Measurements from ENCODE around the gene FHAD1. TPM values are rescaled to one million over a fixed set of nuclear protein-coding genes. Genes with fewer than 3 reads are reported as not detected.

Gene FHAD1
- total and polyA plus RNA-seq, 9 of the 15 experiments (the other 6 are each of a cell fraction or from before 2014, with no cell fraction given) = 0.32 to 2.1 (median 1.5) TPM; not detected in 1

DNA sequence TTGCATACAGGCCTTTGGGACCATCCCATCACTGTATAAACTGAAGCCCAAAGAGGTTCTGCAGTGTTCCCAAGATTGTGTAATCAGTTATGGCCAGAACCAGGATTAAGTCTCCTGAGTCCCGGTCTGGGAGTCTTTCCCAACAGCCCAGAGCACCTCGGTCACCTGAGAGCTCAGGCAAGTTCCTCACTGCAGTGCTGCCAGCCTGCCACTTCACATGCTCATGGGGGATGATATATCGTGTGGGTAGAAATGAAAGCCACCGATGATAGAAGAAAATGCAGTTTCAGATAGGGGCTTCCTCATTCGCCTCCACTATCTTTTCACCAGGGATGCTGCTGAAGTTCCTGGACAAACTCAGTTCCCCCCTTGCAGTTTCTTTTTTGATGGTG lies 30.4 kb downstream of the FHAD1 start:
- Histone ChIP-seq H4K20me1 (replicated peaks; ENCODE audit: control insufficient read depth, insufficient read depth, low read length) (no peaks in the 10 kb centered on the region), H3K9ac (ENCODE audit: insufficient read depth in 1 of 2, low read depth in 2 of 2, low read length in 2 of 2) (no peak overlapping the region), H3K27ac (ENCODE audit: extremely low read depth, low read depth, low read length) (no peak overlapping the region), H3K4me3 (no peak overlapping the region), H3K27me3 (ENCODE audit: control insufficient read depth in 2 of 2, insufficient read depth in 2 of 2, low read length in 2 of 2) (peaks cover 29 to 49% of the 10 kb centered on the region in 2 experiments), H3K4me1 (replicated peaks in 1 of 2; ENCODE audit: control insufficient read depth in 2 of 2, insufficient read depth in 2 of 2, low read length in 2 of 2) (peaks cover 0 to under 1% of the 10 kb centered on the region in 2 experiments; a peak in 3 of 5 replicates), H3K9me1 (ENCODE audit: control insufficient read depth, insufficient read depth, low read length) (no peaks in the 10 kb centered on the region), H3K4me2 (ENCODE audit: insufficient read depth, low read length) (no peak overlapping the region), H2AFZ (ENCODE audit: low read depth, low read length) (no peak overlapping the region), H3K79me2 (ENCODE audit: control insufficient read depth, insufficient read depth, low read length) (no peaks in the 10 kb centered on the region), H3K36me3 (ENCODE audit: control insufficient read depth, insufficient read depth, low read length) (no peaks in the 10 kb centered on the region), H3K9me3 (replicated peaks; ENCODE audit: control insufficient read depth, insufficient read depth, low read depth, low read length) (no peaks in the 10 kb centered on the region)
- peak; percentile 5; the same call in 1 of the 2 replicates for TF ChIP-seq SPI1 (IDR thresholded peaks at IDR 0.05; ENCODE audit: borderline replicate concordance, low read depth, low read length)
- no peak for TF ChIP-seq MBD2 (IDR thresholded peaks at IDR 0.05; ENCODE audit: borderline replicate concordance, low read depth)
- TF ChIP-seq CEBPB (tag; IDR thresholded peaks at IDR 0.05) = peak; percentile 50
- intact Hi-C loops (cut with micrococcal nuclease) (no loop called here), in situ Hi-C loops (cut with MboI) (loop anchor here (10.0 kb wide), 1 partner anchor 153 kb away; no protein-coding TSS in a partner anchor)
- DNase-seq (ENCODE audit: extremely low read depth in 1 of 4, low spot score in 3 of 4) = no peak
- BruUV-seq (replicated peaks) = no TSS peak
- ChIA-PET CTCF (ENCODE audit: low intra/inter-chr PET ratio) (no interaction called here), POLR2A (interaction anchor here (1.4 kb wide), 1 partner anchor 12 kb away, joined by 4 read pairs; no protein-coding TSS in a partner anchor)
- WGBS (ENCODE audit: insufficient coverage, low coverage, missing lambda C conversion rate) = 7% methylated on average over 5 of the region's 5 CpGs
- ATAC-seq = no peak
- no peak for FAIRE-seq

GRCh38 chr1:15277933-15278332 lies 30.9 kb downstream of the FHAD1 start:
- H3K9me1 ChIP-seq (ENCODE audit: control insufficient read depth, insufficient read depth, low read length) = no peaks in the 10 kb centered on the region
- no peak overlapping the region for H3K27ac ChIP-seq (ENCODE audit: extremely low read depth, low read depth, low read length)
- ChIA-PET CTCF (ENCODE audit: low intra/inter-chr PET ratio) (no interaction called here), POLR2A (no interaction called here)
- no peak overlapping the region for H2AFZ ChIP-seq (ENCODE audit: low read depth, low read length)
- H3K4me2 ChIP-seq (ENCODE audit: insufficient read depth, low read length) = no peak overlapping the region
- in situ Hi-C loops (cut with MboI) (loop anchor here (10.0 kb wide), 1 partner anchor 153 kb away; no protein-coding TSS in a partner anchor), intact Hi-C loops (cut with micrococcal nuclease) (no loop called here)
- H3K36me3 ChIP-seq (ENCODE audit: control insufficient read depth, insufficient read depth, low read length) = no peaks in the 10 kb centered on the region
- no peaks in the 10 kb centered on the region for H3K4me1 ChIP-seq (replicated peaks in 1 of 2; ENCODE audit: control insufficient read depth in 2 of 2, insufficient read depth in 2 of 2, low read length in 2 of 2)
- no peaks in the 10 kb centered on the region for H3K9me3 ChIP-seq (replicated peaks; ENCODE audit: control insufficient read depth, insufficient read depth, low read depth, low read length)
- no peak overlapping the region for H3K4me3 ChIP-seq
- ATAC-seq = no peak
- H3K9ac ChIP-seq (ENCODE audit: insufficient read depth in 1 of 2, low read depth in 2 of 2, low read length in 2 of 2) = no peak overlapping the region
- H3K27me3 ChIP-seq (ENCODE audit: control insufficient read depth in 2 of 2, insufficient read depth in 2 of 2, low read length in 2 of 2) = peaks cover 29 to 53% of the 10 kb centered on the region in 2 experiments
- no peaks in the 10 kb centered on the region for H4K20me1 ChIP-seq (replicated peaks; ENCODE audit: control insufficient read depth, insufficient read depth, low read length)
- H3K79me2 ChIP-seq (ENCODE audit: control insufficient read depth, insufficient read depth, low read length) = no peaks in the 10 kb centered on the region
- TF ChIP-seq ZBTB40 (IDR thresholded peaks at IDR 0.05) (peak; percentile 92), ZBTB40 (CRISPR knock-in tag; IDR thresholded peaks at IDR 0.05) (peak; percentile 76), TCF7 (IDR thresholded peaks at IDR 0.05; ENCODE audit: borderline replicate concordance) (no peak)
- no TSS peak for BruUV-seq (replicated peaks)
- no peak for FAIRE-seq
- 6% methylated on average over 4 of the region's 4 CpGs for WGBS (ENCODE audit: insufficient coverage, low coverage, missing lambda C conversion rate)
- DNase-seq (ENCODE audit: extremely low read depth in 1 of 4, low spot score in 3 of 4) = no peak

Measured in K562 (cell line).